ENCODE results near the gene DNAJB14. TPM values are rescaled to one million over a fixed set of nuclear protein-coding genes. Genes with fewer than 3 reads are reported as not detected.

The DNAJB14 gene
- total RNA-seq, 1 experiment from 2014 or later = 41.5 TPM

GRCh38 chr4:99875071-99875470 is 71.3 kb downstream of the DNAJB14 start:
- POLR2A ChIA-PET = no interaction called here
- in situ Hi-C loops (cut with HindIII; ENCODE audit: low pct_unique_long_range_greater_than_20kb, low sequenced_read_pairs) (no loop called here), intact Hi-C loops (cut with micrococcal nuclease; ENCODE audit: unreplicated experiment) (no loop called here)
- Histone ChIP-seq H3K4me1 (ENCODE audit: control insufficient read depth, insufficient read depth, low read length) (no peaks in the 10 kb centered on the region), H3K27ac (ENCODE audit: low read length) (no peak overlapping the region), H3K36me3 (ENCODE audit: control insufficient read depth, insufficient read depth, low read length) (no peaks in the 10 kb centered on the region; the same call in 1 of the 2 replicates), H3K27me3 (ENCODE audit: control insufficient read depth, insufficient read depth, low read length) (no peaks in the 10 kb centered on the region), H3K4me3 (ENCODE audit: low read depth in 2 of 2, low read length in 2 of 2) (no peak overlapping the region), H3K9me3 (ENCODE audit: control insufficient read depth, insufficient read depth, low read depth, low read length) (no peaks in the 10 kb centered on the region)
- TF ChIP-seq, protein P1, sequence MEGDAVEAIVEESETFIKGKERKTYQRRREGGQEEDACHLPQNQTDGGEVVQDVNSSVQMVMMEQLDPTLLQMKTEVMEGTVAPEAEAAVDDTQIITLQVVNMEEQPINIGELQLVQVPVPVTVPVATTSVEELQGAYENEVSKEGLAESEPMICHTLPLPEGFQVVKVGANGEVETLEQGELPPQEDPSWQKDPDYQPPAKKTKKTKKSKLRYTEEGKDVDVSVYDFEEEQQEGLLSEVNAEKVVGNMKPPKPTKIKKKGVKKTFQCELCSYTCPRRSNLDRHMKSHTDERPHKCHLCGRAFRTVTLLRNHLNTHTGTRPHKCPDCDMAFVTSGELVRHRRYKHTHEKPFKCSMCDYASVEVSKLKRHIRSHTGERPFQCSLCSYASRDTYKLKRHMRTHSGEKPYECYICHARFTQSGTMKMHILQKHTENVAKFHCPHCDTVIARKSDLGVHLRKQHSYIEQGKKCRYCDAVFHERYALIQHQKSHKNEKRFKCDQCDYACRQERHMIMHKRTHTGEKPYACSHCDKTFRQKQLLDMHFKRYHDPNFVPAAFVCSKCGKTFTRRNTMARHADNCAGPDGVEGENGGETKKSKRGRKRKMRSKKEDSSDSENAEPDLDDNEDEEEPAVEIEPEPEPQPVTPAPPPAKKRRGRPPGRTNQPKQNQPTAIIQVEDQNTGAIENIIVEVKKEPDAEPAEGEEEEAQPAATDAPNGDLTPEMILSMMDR (IDR thresholded peaks at IDR 0.05) = no peak
- TF ChIP-seq SIN3A (IDR thresholded peaks at IDR 0.05; ENCODE audit: borderline replicate concordance, insufficient read depth, low read depth, low read length) (no peak), POLR2AphosphoS5 (IDR thresholded peaks at IDR 0.05; ENCODE audit: low read depth, low read length) (no peak), TCF7L2 (IDR thresholded peaks at IDR 0.05; ENCODE audit: low read depth, low read length) (no peak)
- TF ChIP-seq, protein P2, sequence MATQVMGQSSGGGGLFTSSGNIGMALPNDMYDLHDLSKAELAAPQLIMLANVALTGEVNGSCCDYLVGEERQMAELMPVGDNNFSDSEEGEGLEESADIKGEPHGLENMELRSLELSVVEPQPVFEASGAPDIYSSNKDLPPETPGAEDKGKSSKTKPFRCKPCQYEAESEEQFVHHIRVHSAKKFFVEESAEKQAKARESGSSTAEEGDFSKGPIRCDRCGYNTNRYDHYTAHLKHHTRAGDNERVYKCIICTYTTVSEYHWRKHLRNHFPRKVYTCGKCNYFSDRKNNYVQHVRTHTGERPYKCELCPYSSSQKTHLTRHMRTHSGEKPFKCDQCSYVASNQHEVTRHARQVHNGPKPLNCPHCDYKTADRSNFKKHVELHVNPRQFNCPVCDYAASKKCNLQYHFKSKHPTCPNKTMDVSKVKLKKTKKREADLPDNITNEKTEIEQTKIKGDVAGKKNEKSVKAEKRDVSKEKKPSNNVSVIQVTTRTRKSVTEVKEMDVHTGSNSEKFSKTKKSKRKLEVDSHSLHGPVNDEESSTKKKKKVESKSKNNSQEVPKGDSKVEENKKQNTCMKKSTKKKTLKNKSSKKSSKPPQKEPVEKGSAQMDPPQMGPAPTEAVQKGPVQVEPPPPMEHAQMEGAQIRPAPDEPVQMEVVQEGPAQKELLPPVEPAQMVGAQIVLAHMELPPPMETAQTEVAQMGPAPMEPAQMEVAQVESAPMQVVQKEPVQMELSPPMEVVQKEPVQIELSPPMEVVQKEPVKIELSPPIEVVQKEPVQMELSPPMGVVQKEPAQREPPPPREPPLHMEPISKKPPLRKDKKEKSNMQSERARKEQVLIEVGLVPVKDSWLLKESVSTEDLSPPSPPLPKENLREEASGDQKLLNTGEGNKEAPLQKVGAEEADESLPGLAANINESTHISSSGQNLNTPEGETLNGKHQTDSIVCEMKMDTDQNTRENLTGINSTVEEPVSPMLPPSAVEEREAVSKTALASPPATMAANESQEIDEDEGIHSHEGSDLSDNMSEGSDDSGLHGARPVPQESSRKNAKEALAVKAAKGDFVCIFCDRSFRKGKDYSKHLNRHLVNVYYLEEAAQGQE (IDR thresholded peaks at IDR 0.05; ENCODE audit: insufficient read depth in 1 of 2, low read depth in 2 of 2, low read length in 1 of 2) = no peak
- no TSS peak for BruUV-seq (replicated peaks)
- CTCF ChIA-PET = no interaction called here
- no peak for DNase-seq (ENCODE audit: low read depth, low spot score)
- ATAC-seq = no peak

DNA sequence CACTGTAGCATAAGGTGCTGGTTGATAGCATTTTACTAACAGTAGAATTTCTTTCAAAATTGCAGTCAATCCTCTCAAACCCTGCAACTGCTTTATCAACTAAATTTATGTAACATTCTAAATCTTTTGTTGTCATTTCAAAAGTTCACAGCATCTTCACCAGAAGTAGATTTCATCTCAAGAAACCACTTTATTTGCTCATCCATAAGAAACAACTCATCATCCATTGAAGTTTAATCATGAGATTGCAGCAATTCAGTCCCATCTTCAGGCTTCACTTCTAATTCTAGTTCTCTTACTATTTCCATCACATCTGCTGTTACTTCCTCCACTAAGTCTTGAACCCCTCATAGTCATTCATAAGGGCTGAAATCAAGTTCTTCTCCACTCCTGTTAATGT is 73.8 kb downstream of the DNAJB14 start:
- ChIA-PET POLR2A (no interaction called here), CTCF (no interaction called here)
- no TSS peak for BruUV-seq (replicated peaks)
- Histone ChIP-seq H3K4me3 (ENCODE audit: low read depth in 2 of 2, low read length in 2 of 2) (no peak overlapping the region), H3K36me3 (ENCODE audit: control insufficient read depth, insufficient read depth, low read length) (no peaks in the 10 kb centered on the region), H3K4me1 (ENCODE audit: control insufficient read depth, insufficient read depth, low read length) (no peaks in the 10 kb centered on the region), H3K27ac (ENCODE audit: low read length) (no peak overlapping the region), H3K27me3 (ENCODE audit: control insufficient read depth, insufficient read depth, low read length) (no peaks in the 10 kb centered on the region), H3K9me3 (ENCODE audit: control insufficient read depth, insufficient read depth, low read depth, low read length) (no peaks in the 10 kb centered on the region)
- no peak for TF ChIP-seq TCF7L2 (IDR thresholded peaks at IDR 0.05; ENCODE audit: low read depth, low read length)
- ATAC-seq (no peak), DNase-seq (ENCODE audit: low read depth, low spot score) (no peak)
- intact Hi-C loops (cut with micrococcal nuclease; ENCODE audit: unreplicated experiment) = no loop called here
- in situ Hi-C loops (cut with HindIII; ENCODE audit: low pct_unique_long_range_greater_than_20kb, low sequenced_read_pairs) = no loop called here

DNA sequence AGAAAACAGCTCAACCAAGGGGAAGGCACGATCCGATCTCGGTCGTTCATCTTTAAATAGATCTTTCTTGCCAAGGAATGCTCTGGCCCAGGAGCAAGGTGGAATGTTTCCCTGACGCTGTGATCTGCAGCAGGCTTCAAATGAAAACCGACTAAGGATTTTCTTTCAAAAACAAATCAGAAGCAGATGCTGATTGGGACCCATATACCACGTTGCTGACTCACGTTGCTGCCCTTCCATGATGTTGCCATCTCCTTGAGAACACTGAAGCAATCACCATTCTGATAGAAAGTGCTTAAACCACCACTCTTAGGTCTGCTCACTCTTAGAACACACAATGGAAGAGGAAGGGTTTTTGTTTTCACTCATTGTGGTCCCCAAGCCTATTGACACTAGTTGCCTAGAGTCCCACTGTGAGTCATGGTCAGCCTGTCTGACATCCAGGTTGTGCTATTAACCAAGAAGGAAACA is 78.3 kb downstream of the DNAJB14 start:
- H3K36me3 ChIP-seq (ENCODE audit: control insufficient read depth, insufficient read depth, low read length) = no peaks in the 10 kb centered on the region
- CTCF ChIA-PET = no interaction called here

More for the DNA sequence above, 78.3 kb downstream of the DNAJB14 start:
- no peak for ATAC-seq
- no TSS peak for BruUV-seq (replicated peaks)
- no peaks in the 10 kb centered on the region for H3K4me1 ChIP-seq (ENCODE audit: control insufficient read depth, insufficient read depth, low read length)
- intact Hi-C loops (cut with micrococcal nuclease; ENCODE audit: unreplicated experiment) = no loop called here
- H3K9me3 ChIP-seq (ENCODE audit: control insufficient read depth, insufficient read depth, low read depth, low read length) = no peaks in the 10 kb centered on the region
- TF ChIP-seq TCF7L2 (IDR thresholded peaks at IDR 0.05; ENCODE audit: low read depth, low read length) = no peak
- H3K4me3 ChIP-seq (ENCODE audit: low read depth in 2 of 2, low read length in 2 of 2) = no peak overlapping the region
- in situ Hi-C loops (cut with HindIII; ENCODE audit: low pct_unique_long_range_greater_than_20kb, low sequenced_read_pairs) = no loop called here
- no peak overlapping the region for H3K27ac ChIP-seq (ENCODE audit: low read length)
- no peak for DNase-seq (ENCODE audit: low read depth, low spot score)
- POLR2A ChIA-PET = interaction anchor here (0.6 kb wide), 1 partner anchor 117 kb away, joined by 5 read pairs; no protein-coding TSS in a partner anchor
- H3K27me3 ChIP-seq (ENCODE audit: control insufficient read depth, insufficient read depth, low read length) = no peaks in the 10 kb centered on the region; the same call in 1 of the 2 replicates

All from Panc1 (cell line).